Panc1 (cell line): ENCODE measurements around the gene TMEM212. TPM values are rescaled to one million over a fixed set of nuclear protein-coding genes. Genes with fewer than 3 reads are reported as not detected.
"Not testable (repeated sequence)": the region's sequence is repeated elsewhere in the genome, so short reads cannot be mapped to it uniquely, and the experiment has no call there.

Source experiments
- ATAC-seq: fragments of 200-7000 bp; cut with Tn5 transposase; 2 replicates; pipeline ENCODE4 v1.9.1; 2020; ENCODE audit warnings: mild to moderate bottlenecking, moderate library complexity
- BruUV-seq: library from RNA; stranded (reverse); fragments of 400-500 nt; replicated peaks from 2 replicates; lab custom pipeline; 2021; lab: Mats Ljungman, UMichigan
- CTCF ChIA-PET: fragments of 300-600 bp; sonication (Branson Sonifier 250); formaldehyde crosslinking; loops from one replicate; lab custom pipeline; 2022; ENCODE audit warnings: antibody characterized with exemption; lab: Charles Lee
- POLR2A ChIA-PET: fragments of 300-600 bp; sonication (Branson Sonifier 250); formaldehyde crosslinking; loops from one replicate; lab custom pipeline; 2022; ENCODE audit warnings: antibody characterized with exemption; lab: Charles Lee
- DNase-seq: peaks from one replicate; pipeline ENCODE4 v3.0.0-alpha.2; 2010; ENCODE audit warnings: low read depth, low spot score
- H3K27ac ChIP-seq: 2 replicates; pipeline ENCODE4 v1.5.1; 2011; ENCODE audit warnings: mild to moderate bottlenecking, low read length, inconsistent platforms
- H3K27me3 ChIP-seq: fragments of 200-500 bp; sonication (Bioruptor generic); 2 replicates; pipeline ENCODE4 v1.6.0; 2014; ENCODE audit warnings: low read length, inconsistent platforms; ENCODE audit not compliant: control insufficient read depth, insufficient read depth
- H3K36me3 ChIP-seq: fragments of 200-500 bp; sonication (Bioruptor generic); 2 replicates; pipeline ENCODE4 v1.5.1; 2014; ENCODE audit warnings: inconsistent platforms, mild to moderate bottlenecking, low read length, moderate library complexity; ENCODE audit not compliant: control insufficient read depth, insufficient read depth
- H3K4me1 ChIP-seq: 2 replicates; pipeline ENCODE4 v1.5.1; 2011; ENCODE audit warnings: inconsistent platforms, mild to moderate bottlenecking, low read length, moderate library complexity; ENCODE audit not compliant: control insufficient read depth, insufficient read depth
- H3K4me3 ChIP-seq, 2 experiments: 2 replicates each; pipeline ENCODE4 v1.5.1; 2011 to 2012; ENCODE audit warnings: low read depth in 2 of 2, low read length in 2 of 2, mild to moderate bottlenecking in 2 of 2, inconsistent platforms in 1 of 2, moderate library complexity in 1 of 2
- H3K9me3 ChIP-seq: fragments of 200-500 bp; sonication (Bioruptor generic); 2 replicates; pipeline ENCODE4 v1.5.1; 2014; ENCODE audit warnings: low read depth, mild to moderate bottlenecking, inconsistent platforms, low read length, moderate library complexity; ENCODE audit not compliant: control insufficient read depth, insufficient read depth
- CTCF ChIP-seq: fragments of 450-650 bp; IDR thresholded peaks from 2 replicates; pipeline ENCODE4 v1.5.1; 2017; ENCODE audit warnings: mild to moderate bottlenecking
- POLR2AphosphoS5 ChIP-seq: IDR thresholded peaks from 2 replicates; pipeline ENCODE4 v1.6.1; 2012; ENCODE audit warnings: mild to moderate bottlenecking, low read depth, low read length, moderate library complexity
- REST ChIP-seq, 2 experiments: IDR thresholded peaks; 2 replicates each; pipeline ENCODE4 v1.6.1; 2011 to 2012; ENCODE audit warnings: low read depth in 2 of 2, control low read depth in 1 of 2, low read length in 1 of 2, mild to moderate bottlenecking in 1 of 2, moderate library complexity in 1 of 2; ENCODE audit not compliant: insufficient read depth in 1 of 2
- SIN3A ChIP-seq: IDR thresholded peaks from 2 replicates; pipeline ENCODE4 v1.6.1; 2012; ENCODE audit warnings: low read depth, mild to moderate bottlenecking, low read length, moderate library complexity, borderline replicate concordance; ENCODE audit not compliant: insufficient read depth
- TCF7L2 ChIP-seq: IDR thresholded peaks from 2 replicates; pipeline ENCODE4 v1.6.1; 2011; ENCODE audit warnings: mild to moderate bottlenecking, low read depth, low read length, inconsistent platforms
- in situ Hi-C: cut with HindIII; loops from 2 replicates; pipeline ENCODE4 v1.10.0; 2016; ENCODE audit warnings: low sequenced_read_pairs, low pct_unique_long_range_greater_than_20kb
- intact Hi-C: fragments of 100-400 bp; cut with micrococcal nuclease; formaldehyde crosslinking; loops from one replicate; pipeline ENCODE4 v1.10.0; 2022; ENCODE audit not compliant: unreplicated experiment
- total RNA-seq: library from RNA; stranded (reverse); gene quantifications from one replicate; pipeline ENCODE4 v1.2.1, GENCODE V29; 2021; ENCODE audit not compliant: unreplicated experiment

Gene TMEM212
- total RNA-seq, 1 experiment from 2014 or later: not detected

GRCh38 chr3:171813897-171814460 is 29.2 kb upstream of the TMEM212 start:
- POLR2A ChIA-PET: no interaction called here
- BruUV-seq: no TSS peak
- intact Hi-C loops: no loop called here
- CTCF ChIA-PET: no interaction called here
- peaks cover 37% of the 10 kb centered on the region for H3K4me1 ChIP-seq
- DNase-seq (no peak), ATAC-seq (no peak)
- H3K27ac ChIP-seq: peak overlapping the region; percentile 97
- H3K4me3 ChIP-seq: no peak overlapping the region
- H3K27me3 ChIP-seq: no peaks in the 10 kb centered on the region
- TF ChIP-seq CTCF (peak; percentile 15; the same call in 1 of the 2 replicates), POLR2AphosphoS5 (no peak)
- no peaks in the 10 kb centered on the region for H3K36me3 ChIP-seq
- in situ Hi-C loops: no loop called here
- no peaks in the 10 kb centered on the region for H3K9me3 ChIP-seq

- H3K4me1 ChIP-seq: peaks cover 37% of the 10 kb centered on the region
Measured at GRCh38 chr3:171814662-171815061, 28.5 kb upstream of the TMEM212 start.

GRCh38 chr3:171815973-171816595 is 27.1 kb upstream of the TMEM212 start:
- no peak for DNase-seq
- in situ Hi-C loops (no loop called here), intact Hi-C loops (no loop called here)
- H3K9me3 ChIP-seq: no peaks in the 10 kb centered on the region
- ATAC-seq: no peak
- BruUV-seq: no TSS peak
- no peaks in the 10 kb centered on the region for H3K27me3 ChIP-seq
- peaks cover 34% of the 10 kb centered on the region for H3K4me1 ChIP-seq
- no peaks in the 10 kb centered on the region for H3K36me3 ChIP-seq
- ChIA-PET POLR2A (no interaction called here), CTCF (no interaction called here)
- H3K27ac ChIP-seq: peak overlapping the region; percentile 60
- TF ChIP-seq REST (IDR thresholded peaks at IDR 0.05; ENCODE audit: insufficient read depth in 1 of 2, low read depth in 2 of 2, low read length in 1 of 2): no peak
- TF ChIP-seq CTCF: no peak
- no peak for TF ChIP-seq TCF7L2
- TF ChIP-seq SIN3A: no peak
- no peak for TF ChIP-seq POLR2AphosphoS5
- H3K4me3 ChIP-seq: no peak overlapping the region

More at GRCh38 chr3:171814662-171815061, 28.5 kb upstream of the TMEM212 start:
- H3K27ac ChIP-seq, CTCF ChIA-PET, ATAC-seq, H3K4me3 ChIP-seq, H3K9me3 ChIP-seq, DNase-seq, BruUV-seq, H3K27me3 ChIP-seq, in situ Hi-C loops, intact Hi-C loops, H3K36me3 ChIP-seq: not testable (repeated sequence)
- POLR2A ChIA-PET: interaction anchor here (0.7 kb wide), 1 partner anchor 793 kb away, joined by 3 read pairs; no protein-coding TSS in a partner anchor
